K562 (cell line): ENCODE measurements around the gene ADGRA3. TPM values are rescaled to one million over a fixed set of nuclear protein-coding genes. Genes with fewer than 3 reads are reported as not detected.
A peak's percentile ranks its signal among the peaks of the same experiment; 100 is the strongest.

ENCODE experiments used
- ATAC-seq: fragments of 200-7000 bp; cut with Tn5 transposase; 3 replicates; pipeline ENCODE4 v1.9.1; 2020; ENCODE audit warnings: moderate library complexity
- BruUV-seq: library from RNA; stranded (reverse); fragments of 400-500 nt; replicated peaks from 2 replicates; lab custom pipeline; 2021; lab: Mats Ljungman, UMichigan
- CTCF ChIA-PET: fragments of 300-600 bp; formaldehyde crosslinking; extraction: SDS; loops from one replicate; lab custom pipeline; 2021; ENCODE audit warnings: low intra/inter-chr PET ratio; lab: Yijun Ruan, JAX
- POLR2A ChIA-PET: fragments of 300-600, 350-650 bp; sonication (Branson Sonifier 250); formaldehyde crosslinking; extraction: SDS; loops from one replicate; lab custom pipeline; 2021; ENCODE audit warnings: antibody characterized with exemption, inconsistent platforms; lab: Yijun Ruan, JAX
- DNase-seq, 4 experiments: peaks; one replicate each; pipeline versions ENCODE4 v3.0.0 to v3.0.0-alpha.2; 2011 to 2018; ENCODE audit warnings: low spot score in 3 of 4, mixed read lengths in 3 of 4; ENCODE audit errors: extremely low read depth in 1 of 4
- FAIRE-seq: peaks from 2 replicates; lab custom pipeline; 2011; peaks lifted over from hg19 to GRCh38; lab: Jason Lieb, UNC
- H2AFZ ChIP-seq: 2 replicates; pipeline ENCODE4 v1.6.0; 2011; ENCODE audit warnings: low read depth, low read length, control low read depth, inconsistent platforms
- H3K27ac ChIP-seq: fragments of 200-600 bp; 3 replicates; pipeline ENCODE4 v1.8.0; 2011; ENCODE audit warnings: low read depth, mild to moderate bottlenecking, control low read depth, inconsistent platforms, low read length, moderate library complexity, mixed read lengths; ENCODE audit errors: extremely low read depth
- H3K27me3 ChIP-seq, 2 experiments: fragments of 300-600 bp in 1 of 2; 2 replicates in 1 of 2; 3 replicates in 1 of 2; pipeline versions ENCODE4 v1.6.0 to v1.8.0; 2011; ENCODE audit warnings: inconsistent platforms in 2 of 2, low read length in 2 of 2, mild to moderate bottlenecking in 1 of 2, mixed read lengths in 1 of 2, moderate library complexity in 1 of 2; ENCODE audit not compliant: control insufficient read depth in 2 of 2, insufficient read depth in 2 of 2
- H3K36me3 ChIP-seq: fragments of 300-600 bp; 3 replicates; pipeline ENCODE4 v1.8.0; 2011; ENCODE audit warnings: mild to moderate bottlenecking, low read length, inconsistent platforms; ENCODE audit not compliant: control insufficient read depth, insufficient read depth
- H3K4me1 ChIP-seq, 2 experiments: fragments of 200-600 bp in 1 of 2; replicated peaks in 1 of 2; 2 replicates in 1 of 2; 3 replicates in 1 of 2; pipeline versions ENCODE4 v1.5.1 to v1.8.0; 2011; ENCODE audit warnings: inconsistent platforms in 2 of 2, low read length in 2 of 2, mild to moderate bottlenecking in 1 of 2, mixed read lengths in 1 of 2, moderate library complexity in 1 of 2; ENCODE audit not compliant: control insufficient read depth in 2 of 2, insufficient read depth in 2 of 2
- H3K4me2 ChIP-seq: 2 replicates; pipeline ENCODE4 v1.6.1; 2011; ENCODE audit warnings: low read length, control low read depth, inconsistent platforms, mixed read lengths; ENCODE audit not compliant: insufficient read depth
- H3K4me3 ChIP-seq: fragments of 200-600 bp; sonication (generic), shearing (Covaris generic); 2 replicates; pipeline ENCODE4 v1.5.1; 2016; ENCODE audit warnings: control low read depth, inconsistent platforms
- H3K79me2 ChIP-seq: fragments of 200-600 bp; 3 replicates; pipeline ENCODE4 v1.8.0; 2011; ENCODE audit warnings: low read length, inconsistent platforms; ENCODE audit not compliant: control insufficient read depth, insufficient read depth
- H3K9ac ChIP-seq, 2 experiments: 2 replicates each; pipeline versions ENCODE4 v1.6.0 to v1.6.1; 2011; ENCODE audit warnings: low read depth in 2 of 2, low read length in 2 of 2, control low read depth in 1 of 2, inconsistent platforms in 1 of 2, mild to moderate bottlenecking in 1 of 2, mixed read lengths in 1 of 2; ENCODE audit not compliant: insufficient read depth in 1 of 2
- H3K9me1 ChIP-seq: one replicate; pipeline ENCODE4 v1.6.0; 2011; ENCODE audit warnings: inconsistent platforms, mild to moderate bottlenecking, low read length, moderate library complexity; ENCODE audit not compliant: control insufficient read depth, insufficient read depth
- H3K9me3 ChIP-seq: replicated peaks from 2 replicates; pipeline ENCODE4 v1.5.1; 2011; ENCODE audit warnings: low read depth, low read length, inconsistent platforms; ENCODE audit not compliant: control insufficient read depth, insufficient read depth
- H4K20me1 ChIP-seq: replicated peaks from 2 replicates; pipeline ENCODE4 v1.6.1; 2011; ENCODE audit warnings: low read length, inconsistent platforms, mixed read lengths; ENCODE audit not compliant: control insufficient read depth, insufficient read depth
- CEBPG ChIP-seq, 3 experiments: fragments of 200-800 bp in 1 of 3; sonication (Bioruptor generic) in 1 of 3; sonication (generic) in 1 of 3; formaldehyde crosslinking in 1 of 3; IDR thresholded peaks in 2 of 3; conservative IDR thresholded peaks in 1 of 3; 2 replicates each; pipeline versions ENCODE4 v1.6.1 to v1.8.0; 2016 to 2022; ENCODE audit warnings: missing compliant biosample characterization in 2 of 3, missing genetic modification characterization in 2 of 3, mild to moderate bottlenecking in 1 of 3, missing genetic modification reagents in 1 of 3
- CTCF ChIP-seq, 3 experiments: IDR thresholded peaks in 2 of 3; conservative IDR thresholded peaks in 1 of 3; 2 replicates each; pipeline ENCODE4 v1.5.1; 2011 to 2012; ENCODE audit warnings: low read length in 3 of 3, mild to moderate bottlenecking in 3 of 3, control low read depth in 2 of 3, improper control_type of control experiment in 1 of 3, inconsistent platforms in 1 of 3, low read depth in 1 of 3, mixed read lengths in 1 of 3, moderate library complexity in 1 of 3; ENCODE audit not compliant: insufficient read depth in 2 of 3
- FUS ChIP-seq: fragments of 200-400 bp; formaldehyde crosslinking; optimal IDR thresholded peaks from 2 replicates; pipeline ENCODE3; 2017; ENCODE audit warnings: low read depth, low read length
- RAD21 ChIP-seq, 2 experiments: fragments of 250-450 bp in 1 of 2; fragments of 450-650 bp in 1 of 2; sonication (Bioruptor Pico) in 1 of 2; formaldehyde crosslinking in 1 of 2; IDR thresholded peaks in 1 of 2; conservative IDR thresholded peaks in 1 of 2; 2 replicates each; pipeline versions ENCODE4 v1.4.0 to v1.8.0; 2020 to 2022; ENCODE audit warnings: mild to moderate bottlenecking in 2 of 2, moderate library complexity in 1 of 2
- ZNF384 ChIP-seq: IDR thresholded peaks from 2 replicates; pipeline ENCODE4 v1.6.1; 2012; ENCODE audit warnings: low read depth, low read length, improper control_type of control experiment
- WGBS: fragments of 100-300 bp; shearing (Covaris generic); methylation state at CpG from one replicate; pipeline ENCODE4 v1.1.6; 2016; ENCODE audit warnings: low coverage, mixed read lengths; ENCODE audit not compliant: insufficient coverage; ENCODE audit errors: missing lambda C conversion rate; 5-methylcytosine and 5-hydroxymethylcytosine counted together
- in situ Hi-C: fragments of 300-500 bp; cut with MboI; formaldehyde crosslinking; loops from 4 replicates; pipeline ENCODE4 v1.15.0; 2018; ENCODE audit warnings: inconsistent platforms, mixed read lengths
- intact Hi-C: fragments of 100-400 bp; cut with micrococcal nuclease; formaldehyde crosslinking; loops from 2 replicates; pipeline ENCODE4 v1.14.2; 2022
- polyA plus RNA-seq, 8 experiments: library from polyadenylated mRNA; depleted of rRNA in 4 of 8; stranded (reverse) in 5 of 8; unstranded in 3 of 8; fragments of >200 nt; fragmentation: Nextera tagmentation in 2 of 8; fragmentation: Illumina TruSeq in 1 of 8; extraction: Ambion mirVana in 2 of 8; extraction: Trizol in 1 of 8; gene quantifications; 2 replicates each; pipeline versions ENCODE4 v1.2.1 to v1.2.3, GENCODE V29; 2011 to 2014; ENCODE audit warnings: inconsistent platforms in 1 of 8, missing spikeins in 1 of 8
- total RNA-seq, 7 experiments: library from RNA; depleted of rRNA in 6 of 7; stranded (reverse); fragments of >200 nt in 6 of 7; fragmentation: Illumina TruSeq in 2 of 7; extraction: Trizol in 2 of 7; gene quantifications; 2 replicates each; pipeline versions ENCODE4 v1.2.1 to v1.2.3, GENCODE V29; 2011 to 2021; ENCODE audit warnings: low replicate concordance in 1 of 7
- TF ChIP-seq, protein P1 (sequence below): fragments of 250-450 bp; sonication (Bioruptor Pico); IDR thresholded peaks from 2 replicates; pipeline ENCODE4 v1.4.0; 2020

Gene ADGRA3
- total and polyA plus RNA-seq, 9 of the 15 experiments (the other 6 are each of a cell fraction or from before 2014, with no cell fraction given), result 0.06 to 2.3 (median 0.27) TPM; not detected in 3

GRCh38 chr4:22391551-22391950 lies 124.3 kb downstream of the ADGRA3 start:
- Histone ChIP-seq H3K79me2 (no peaks in the 10 kb centered on the region), H3K4me2 (no peak overlapping the region), H3K27ac (no peak overlapping the region), H3K4me3 (no peak overlapping the region), H3K9me1 (no peaks in the 10 kb centered on the region), H2AFZ (no peak overlapping the region), H3K4me1 (no peaks in the 10 kb centered on the region), H4K20me1 (no peaks in the 10 kb centered on the region), H3K27me3 (no peaks in the 10 kb centered on the region), H3K36me3 (no peaks in the 10 kb centered on the region), H3K9ac (no peak overlapping the region), H3K9me3 (no peaks in the 10 kb centered on the region)
- BruUV-seq, result no TSS peak
- POLR2A ChIA-PET, result no interaction called here
- in situ Hi-C loops (no loop called here), intact Hi-C loops (no loop called here)
- DNase-seq (no peak), FAIRE-seq (no peak), ATAC-seq (no peak)
- no peak for TF ChIP-seq CEBPG (CRISPR knock-in tag; IDR thresholded peaks at IDR 0.05)
- no peak for TF ChIP-seq CEBPG (tag; conservative IDR thresholded peaks at IDR 0.05 in 1 of 2, IDR thresholded peaks at IDR 0.05 in 1 of 2)
- TF ChIP-seq FUS, result no peak
- CTCF ChIA-PET, result no interaction called here
- 0% methylated on average over 3 of the region's 3 CpGs for WGBS

GRCh38 chr4:22389240-22389870 lies 126.5 kb downstream of the ADGRA3 start:
- H3K9me3 ChIP-seq, result no peaks in the 10 kb centered on the region
- peak; percentile 23 to 55 (median 40) for DNase-seq
- H3K4me2 ChIP-seq, result no peak overlapping the region
- TF ChIP-seq ZNF384 (peak; percentile 81), CTCF (IDR thresholded peaks at IDR 0.05 in 2 of 3, conservative IDR thresholded peaks at IDR 0.05 in 1 of 3; ENCODE audit: insufficient read depth in 2 of 3, low read depth in 1 of 3, low read length in 3 of 3) (peak; percentile 58 to 73 (median 66)), RAD21 (CRISPR knock-in tag; conservative IDR thresholded peaks at IDR 0.05 in 1 of 2, IDR thresholded peaks at IDR 0.05 in 1 of 2) (peak; percentile 70 to 75)
- TF ChIP-seq, protein P1, sequence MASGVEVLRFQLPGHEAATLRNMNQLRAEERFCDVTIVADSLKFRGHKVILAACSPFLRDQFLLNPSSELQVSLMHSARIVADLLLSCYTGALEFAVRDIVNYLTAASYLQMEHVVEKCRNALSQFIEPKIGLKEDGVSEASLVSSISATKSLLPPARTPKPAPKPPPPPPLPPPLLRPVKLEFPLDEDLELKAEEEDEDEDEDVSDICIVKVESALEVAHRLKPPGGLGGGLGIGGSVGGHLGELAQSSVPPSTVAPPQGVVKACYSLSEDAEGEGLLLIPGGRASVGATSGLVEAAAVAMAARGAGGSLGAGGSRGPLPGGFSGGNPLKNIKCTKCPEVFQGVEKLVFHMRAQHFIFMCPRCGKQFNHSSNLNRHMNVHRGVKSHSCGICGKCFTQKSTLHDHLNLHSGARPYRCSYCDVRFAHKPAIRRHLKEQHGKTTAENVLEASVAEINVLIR (CRISPR knock-in tag), result no peak

More at GRCh38 chr4:22389240-22389870, 126.5 kb downstream of the ADGRA3 start:
- no peak overlapping the region for H2AFZ ChIP-seq
- peak; percentile 74 for FAIRE-seq
- no peaks in the 10 kb centered on the region for H3K36me3 ChIP-seq
- no peaks in the 10 kb centered on the region for H3K27me3 ChIP-seq
- no peaks in the 10 kb centered on the region for H4K20me1 ChIP-seq
- peak; percentile 78 for ATAC-seq
- no peaks in the 10 kb centered on the region for H3K4me1 ChIP-seq
- no peaks in the 10 kb centered on the region for H3K9me1 ChIP-seq
- WGBS, result 3% methylated on average over 3 of the region's 3 CpGs
- CTCF ChIA-PET, result interaction anchor here (0.7 to 2.3 kb wide), 2 partner anchors 302 to 599 kb away, joined by 3 to 39 read pairs; no protein-coding TSS in a partner anchor
- H3K9ac ChIP-seq, result no peak overlapping the region
- in situ Hi-C loops (loop anchor here (10.0 kb wide), 1 partner anchor 605 kb away; no protein-coding TSS in a partner anchor), intact Hi-C loops (loop anchor here (1.0 kb wide), 1 partner anchor 600 kb away; no protein-coding TSS in a partner anchor)
- H3K4me3 ChIP-seq, result no peak overlapping the region
- no peaks in the 10 kb centered on the region for H3K79me2 ChIP-seq
- no TSS peak for BruUV-seq
- POLR2A ChIA-PET, result interaction anchor here (0.7 to 1.9 kb wide), 2 partner anchors 600 to 1459 kb away, joined by 3 to 4 read pairs; no protein-coding TSS in a partner anchor
- no peak overlapping the region for H3K27ac ChIP-seq
